ENCODE results near the gene SLC46A1.
"Not testable (repeated sequence)": the region's sequence is repeated elsewhere in the genome, so short reads cannot be mapped to it uniquely, and the experiment has no call there.

SLC46A1 gene

GRCh38 chr17:28405632-28406472, at the start of gene SLC46A1:
SLC46A1 (minus strand) TSS chr17:28406212; CDS start chr17:28406114, 98 bp downstream.
- DNase-seq = peak; percentile 19

GRCh38 chr17:28449859-28450258, 43.8 kb upstream of the SLC46A1 start:
- no peak for DNase-seq

- no peak for DNase-seq
These were observed 41.4 kb upstream of the SLC46A1 start for GRCh38 chr17:28447396-28447760.

GRCh38 chr17:28446716-28447395, 40.8 kb upstream of the SLC46A1 start:
- DNase-seq = no peak

GRCh38 chr17:28443901-28444638, 38.1 kb upstream of the SLC46A1 start:
- DNase-seq = no peak

- not testable (repeated sequence) for DNase-seq
These were observed 28.3 kb upstream of the SLC46A1 start for GRCh38 chr17:28434326-28434725.

- DNase-seq = no peak
These were observed 27.7 kb upstream of the SLC46A1 start for GRCh38 chr17:28433721-28434120.

GRCh38 chr17:28427982-28428381, 22.0 kb upstream of the SLC46A1 start:
- DNase-seq = not testable (repeated sequence)

GRCh38 chr17:28427371-28427770, 21.4 kb upstream of the SLC46A1 start:
- DNase-seq = no peak

- no peak for DNase-seq
These were observed 20.1 kb upstream of the SLC46A1 start for GRCh38 chr17:28426081-28426519.

GRCh38 chr17:28425206-28425605, 19.2 kb upstream of the SLC46A1 start:
- no peak for DNase-seq

GRCh38 chr17:28421787-28422305, 15.8 kb upstream of the SLC46A1 start:
- DNase-seq = no peak

- DNase-seq = peak; percentile 46
These were observed 10.8 kb upstream of the SLC46A1 start for GRCh38 chr17:28416703-28417311.

GRCh38 chr17:28415886-28416285, 9.9 kb upstream of the SLC46A1 start:
- no peak for DNase-seq

GRCh38 chr17:28413804-28414203, 7.8 kb upstream of the SLC46A1 start:
- no peak for DNase-seq

GRCh38 chr17:28412099-28412498, 6.1 kb upstream of the SLC46A1 start:
- no peak for DNase-seq

GRCh38 chr17:28407974-28408306, 1.9 kb upstream of the SLC46A1 start:
- no peak for DNase-seq

- DNase-seq = no peak
These were observed 1.3 kb upstream of the SLC46A1 start for GRCh38 chr17:28407130-28407973.

- no peak for DNase-seq
These were observed 432 bp upstream of the SLC46A1 start for GRCh38 chr17:28406473-28406814.

- no peak for DNase-seq
These were observed 1.0 kb downstream of the SLC46A1 start for GRCh38 chr17:28404812-28405570.

- DNase-seq = no peak
These were observed 1.6 kb downstream of the SLC46A1 start for GRCh38 chr17:28404461-28404811.

All from activated CD4-positive, alpha-beta T cell treated with anti-CD3 and anti-CD28 coated beads, Interleukin-2, amount 50 U/mL, for 1 hour (primary cell).